T-helper 2 cell (primary cell): Measurements from ENCODE around the gene SIAH1.
"Not testable (repeated sequence)": the region's sequence is repeated elsewhere in the genome, so short reads cannot be mapped to it uniquely, and the experiment has no call there.

ENCODE experiments used
- DNase-seq, 5 experiments: peaks; one replicate each; pipeline versions ENCODE4 v3.0.0 to v3.0.0-alpha.2; 2012 to 2022

The SIAH1 gene

GRCh38 chr16:48330189-48330840, 54.9 kb downstream of the SIAH1 start:
- DNase-seq: no peak

- DNase-seq: no peak
These were observed 56.1 kb downstream of the SIAH1 start for GRCh38 chr16:48329138-48329537.

GRCh38 chr16:48326915-48327314, 58.3 kb downstream of the SIAH1 start:
- DNase-seq: no peak

GRCh38 chr16:48323783-48324775, 61.1 kb downstream of the SIAH1 start:
- peak in 1 of 5 experiments; percentile 20 for DNase-seq

DNA sequence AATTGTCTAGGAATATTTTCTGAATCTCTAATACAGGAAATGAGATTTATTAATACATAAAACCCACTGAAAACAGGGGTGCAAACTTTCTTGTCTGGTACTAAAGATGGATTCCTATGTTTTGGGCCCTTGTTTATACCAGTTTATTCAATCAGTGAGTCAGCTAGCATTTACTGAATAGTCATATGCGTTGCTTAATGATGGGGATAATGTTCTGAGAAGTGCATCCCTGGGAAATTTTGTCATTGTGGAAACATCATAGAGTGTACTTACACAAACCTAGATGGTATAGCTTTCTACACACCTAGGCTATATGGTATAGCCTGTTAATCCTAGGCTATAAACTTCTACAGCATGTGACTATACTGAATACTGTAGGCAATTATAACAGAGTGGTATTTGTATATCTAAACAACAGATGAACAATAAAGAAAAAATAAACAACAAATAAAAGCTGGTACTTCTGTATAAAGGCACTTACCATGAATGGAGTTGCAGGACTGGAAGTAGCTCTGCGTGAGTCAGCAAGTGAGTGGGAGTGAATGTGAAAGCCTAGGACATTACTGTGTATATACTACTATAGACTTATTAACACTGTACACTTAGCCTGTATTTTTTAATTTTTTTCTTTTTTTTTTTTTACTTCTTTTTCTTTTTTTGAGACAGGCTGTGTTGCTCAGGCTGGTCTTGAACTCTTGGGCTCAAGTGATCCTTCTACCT, 63.7 kb downstream of the SIAH1 start:
- DNase-seq: no peak

GRCh38 chr16:48318630-48319029, 66.6 kb downstream of the SIAH1 start:
- peak in 2 of 5 experiments; percentile 29 to 79 for DNase-seq

DNA sequence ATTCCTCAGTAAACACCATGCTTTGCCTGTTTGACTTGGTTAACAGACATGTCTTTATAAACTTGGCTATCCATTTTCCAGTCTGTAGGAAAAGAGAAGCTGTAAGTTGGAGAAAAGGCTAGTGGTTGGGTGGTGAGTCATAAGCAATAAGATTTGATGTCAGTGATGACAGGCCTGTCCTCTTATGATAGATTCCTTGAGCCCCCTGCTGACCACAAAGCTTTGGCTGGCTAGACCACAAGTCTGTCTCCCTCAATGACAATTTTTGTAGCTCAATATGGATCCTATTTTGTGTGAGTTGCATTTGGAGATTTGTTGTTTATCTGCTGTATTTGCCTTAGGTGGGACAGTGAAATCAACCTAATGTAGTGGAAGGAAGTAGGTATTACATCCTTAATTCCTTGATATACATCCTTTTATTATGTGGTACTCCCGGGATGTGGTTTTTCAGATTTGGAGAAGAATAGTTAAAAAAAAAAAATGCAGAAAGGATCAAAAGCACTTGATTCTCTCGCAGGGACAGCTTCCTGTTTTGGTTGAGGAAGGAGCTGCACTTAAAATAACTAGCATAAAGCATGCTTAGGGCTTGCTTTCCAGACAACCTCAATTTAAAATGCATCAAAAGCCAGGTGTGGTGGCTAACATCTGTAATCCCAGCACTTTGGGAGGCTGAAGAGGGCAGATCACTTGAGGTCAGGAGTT, 67.4 kb downstream of the SIAH1 start:
- peak in 1 of 5 experiments; percentile 70 for DNase-seq

DNA sequence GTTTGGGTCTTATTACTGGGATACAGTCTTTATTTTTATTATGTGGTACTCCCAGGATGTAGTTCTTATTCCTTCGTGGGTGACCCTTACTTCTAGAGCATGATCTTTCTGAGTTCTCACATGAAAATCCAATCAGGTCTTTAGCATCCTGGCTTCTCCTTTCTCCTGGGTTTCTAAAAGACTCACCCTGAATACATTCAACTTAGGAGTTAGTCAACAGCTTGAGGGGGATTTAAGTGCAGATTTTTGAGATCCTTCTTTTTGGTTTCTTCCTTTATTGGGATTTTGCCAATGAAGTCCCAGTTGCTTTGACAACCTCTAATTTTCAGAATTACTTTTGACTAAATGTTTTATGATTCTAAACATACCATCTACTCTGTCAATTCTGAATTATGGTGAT, 68.2 kb downstream of the SIAH1 start:
- DNase-seq: no peak

DNA sequence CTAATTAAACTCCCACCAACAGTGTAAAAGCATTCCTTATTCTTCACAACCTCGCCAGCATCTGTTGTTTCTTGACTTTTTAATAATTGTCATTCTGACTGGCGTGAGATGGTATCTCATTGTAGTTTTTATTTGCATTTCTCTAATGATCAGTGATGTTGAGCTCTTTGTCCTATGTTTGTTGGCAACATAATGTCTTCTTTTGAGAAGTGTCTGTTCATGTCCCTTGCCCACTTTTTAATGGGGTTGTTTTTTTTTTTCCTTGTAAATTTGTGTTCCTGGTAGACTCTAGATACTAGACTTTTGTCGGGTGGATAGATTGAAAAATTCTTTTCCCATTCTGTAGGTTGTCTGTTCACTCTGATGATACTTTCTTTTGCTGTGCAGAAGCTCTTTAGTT, 71.3 kb downstream of the SIAH1 start:
- DNase-seq: not testable (repeated sequence)

DNA sequence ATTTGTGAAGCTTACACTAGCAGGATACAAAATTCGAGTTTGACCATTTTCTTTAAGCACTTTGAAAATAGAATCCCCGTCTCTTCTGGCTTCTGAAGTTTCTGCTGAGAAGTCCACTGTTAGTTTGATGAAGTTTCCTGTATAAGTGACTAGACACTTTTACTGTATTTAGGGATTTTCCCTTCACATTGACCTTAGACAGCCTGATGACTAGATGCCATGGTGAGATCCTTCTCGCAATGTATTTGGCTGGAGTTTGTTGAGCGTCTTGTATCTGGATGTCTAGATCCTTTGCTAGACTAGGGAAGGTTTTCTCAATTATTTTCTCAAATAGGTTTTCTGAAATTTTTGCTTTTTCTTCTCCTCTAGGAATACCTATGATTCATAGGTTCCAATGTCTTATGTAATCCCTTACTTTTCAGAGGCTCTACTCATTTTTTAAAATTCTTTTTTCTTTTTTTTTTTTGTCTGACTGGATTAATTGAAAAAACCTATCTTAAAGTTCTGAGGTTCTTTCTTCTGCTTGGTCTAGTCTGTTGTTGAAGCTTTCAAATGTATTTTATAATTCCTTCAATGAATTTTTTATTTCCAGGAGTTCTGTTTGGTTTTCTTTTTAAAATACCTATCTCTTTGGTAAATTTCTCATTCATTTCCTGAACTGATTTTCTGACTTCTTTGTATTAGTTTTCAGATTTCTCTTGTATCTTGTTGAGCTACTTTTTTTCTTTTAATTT, 74.1 kb downstream of the SIAH1 start:
- DNase-seq: no peak
